GM21529 (cell line): ENCODE data around the gene DTWD1.
"Not testable (repeated sequence)": the region's sequence is repeated elsewhere in the genome, so short reads cannot be mapped to it uniquely, and the experiment has no call there.

Source experiments
- ATAC-seq: cut with Tn5 transposase; IDR thresholded peaks from one replicate; pipeline ENCODE4 v1.9.1; 2021; ENCODE audit not compliant: unreplicated experiment

The DTWD1 gene

DNA sequence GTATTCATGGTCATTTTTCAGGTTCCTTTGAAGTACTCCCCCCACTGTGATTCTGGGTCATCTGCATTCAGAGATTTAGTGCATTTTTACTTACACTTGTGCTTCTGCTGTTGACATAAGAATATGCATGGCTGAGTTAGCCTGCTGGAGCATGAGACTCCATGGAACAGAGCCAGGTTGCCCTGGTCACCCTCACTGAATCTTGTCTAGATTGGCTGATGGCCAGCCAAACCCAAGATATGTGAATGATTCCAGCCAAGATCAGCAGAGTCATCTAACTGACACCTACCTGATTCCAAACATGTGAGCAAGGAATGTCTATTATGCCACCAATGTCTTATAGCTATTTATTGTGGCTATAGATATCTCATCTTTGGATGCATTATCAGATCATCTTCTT lies 25.1 kb downstream of the DTWD1 start:
- no peak for ATAC-seq

DNA sequence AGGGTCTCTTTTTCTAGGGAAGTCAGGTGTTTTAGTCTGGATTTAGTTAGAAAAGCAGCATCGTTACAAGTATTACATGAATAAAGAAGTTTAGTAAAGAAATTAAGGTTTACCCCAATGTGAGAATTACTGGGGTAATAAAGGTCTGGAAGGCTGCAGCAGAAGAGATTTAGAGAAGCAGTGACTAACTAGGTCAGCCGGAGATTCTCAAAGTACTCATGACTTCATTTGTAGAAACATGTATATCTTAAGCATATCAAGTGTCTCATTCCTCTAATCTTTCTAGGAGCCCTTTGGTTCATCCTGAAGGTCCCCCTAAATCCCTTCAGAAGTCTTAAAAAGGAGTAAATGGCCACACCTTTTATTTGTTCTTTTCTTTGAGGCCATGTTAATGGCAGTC lies 26.0 kb downstream of the DTWD1 start:
- ATAC-seq: no peak

GRCh38 chr15:49649987-49650386 lies 29.1 kb downstream of the DTWD1 start:
- ATAC-seq: no peak

DNA sequence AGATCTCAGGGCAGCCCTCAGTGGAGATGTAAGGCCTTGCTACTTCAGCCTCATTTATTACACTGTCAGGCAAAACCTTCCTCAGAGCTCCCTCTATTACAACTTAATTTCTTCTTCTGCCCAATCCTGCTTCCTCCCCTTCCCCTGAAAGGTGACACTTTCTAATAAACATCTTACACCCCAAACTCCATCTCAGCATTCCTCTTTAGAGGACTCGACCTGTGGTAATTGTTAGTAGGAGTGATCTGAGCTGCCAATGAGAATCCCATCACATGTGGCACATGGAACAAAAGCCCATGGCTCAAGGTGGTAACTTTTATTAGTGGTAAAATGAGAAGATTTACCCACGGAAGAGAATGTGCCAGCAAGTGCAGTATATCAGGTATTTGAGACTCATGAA lies 29.8 kb downstream of the DTWD1 start:
- ATAC-seq: no peak

- ATAC-seq: no peak
These were observed 32.1 kb downstream of the DTWD1 start for GRCh38 chr15:49652922-49653321.

DNA sequence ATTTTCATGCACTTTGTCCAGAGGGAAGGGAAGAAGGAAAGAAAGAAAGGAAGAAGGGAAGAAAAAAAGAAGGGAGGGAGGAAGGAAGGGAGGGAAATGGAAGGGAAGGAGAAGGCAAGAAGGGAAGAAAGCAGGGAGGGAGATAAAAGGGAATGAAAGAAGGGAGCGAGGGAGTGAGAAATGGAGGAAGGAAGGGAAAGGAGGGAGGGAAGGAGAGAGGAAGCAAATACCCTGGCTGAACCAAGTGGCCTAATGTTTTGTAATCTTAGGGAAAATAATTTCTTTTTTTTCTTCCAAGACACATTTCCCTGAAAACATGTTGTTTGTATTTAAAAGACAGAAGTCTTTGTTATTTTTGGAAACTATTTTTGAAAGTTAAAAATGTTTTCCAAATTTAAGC lies 35.9 kb downstream of the DTWD1 start:
- no peak for ATAC-seq

- no peak for ATAC-seq
These were observed 43.9 kb downstream of the DTWD1 start for GRCh38 chr15:49664716-49665115.

DNA sequence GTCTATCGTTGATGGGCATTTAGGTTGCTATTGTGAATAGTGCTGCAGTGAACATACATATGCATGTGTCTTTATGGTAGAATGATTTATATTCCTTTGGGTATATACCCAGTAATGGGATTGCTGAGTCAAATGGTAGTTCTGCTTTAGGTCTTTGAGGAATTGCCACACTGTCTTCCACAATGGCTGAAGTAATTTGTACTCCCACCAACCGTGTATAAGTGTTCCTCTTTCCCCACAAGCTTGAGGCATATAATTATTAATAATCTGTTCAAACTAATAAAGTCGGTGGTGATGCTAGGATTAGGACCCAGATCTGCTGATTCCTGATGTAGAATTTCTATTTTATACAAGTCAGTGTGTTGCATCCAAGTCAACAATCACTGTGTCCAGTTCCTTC lies 45.6 kb downstream of the DTWD1 start:
- ATAC-seq: not testable (repeated sequence)

GRCh38 chr15:49669288-49669687 lies 48.4 kb downstream of the DTWD1 start:
- no peak for ATAC-seq

GRCh38 chr15:49673861-49674260 lies 53.0 kb downstream of the DTWD1 start:
- ATAC-seq: no peak

DNA sequence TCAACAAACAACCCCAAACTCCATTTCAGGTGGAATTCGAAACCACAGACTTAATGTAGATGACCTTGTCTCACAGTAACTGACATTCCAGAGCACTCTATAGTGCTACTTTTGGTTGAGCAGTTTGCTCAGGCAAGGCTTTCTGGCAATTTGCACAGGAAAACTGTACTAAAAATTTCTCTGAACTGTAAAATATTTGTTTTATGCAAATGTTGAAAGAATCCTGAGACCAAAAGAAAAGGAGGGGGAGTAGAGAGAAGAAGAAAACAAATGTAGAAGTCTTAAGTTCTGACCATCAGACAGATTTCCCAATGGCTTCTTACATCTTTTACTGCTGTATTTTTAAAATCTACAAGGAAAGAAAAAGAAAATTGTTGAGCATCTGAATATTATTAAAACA lies 53.5 kb downstream of the DTWD1 start:
- no peak for ATAC-seq

- ATAC-seq: no peak
These were observed 54.2 kb downstream of the DTWD1 start for GRCh38 chr15:49675041-49675440.

DNA sequence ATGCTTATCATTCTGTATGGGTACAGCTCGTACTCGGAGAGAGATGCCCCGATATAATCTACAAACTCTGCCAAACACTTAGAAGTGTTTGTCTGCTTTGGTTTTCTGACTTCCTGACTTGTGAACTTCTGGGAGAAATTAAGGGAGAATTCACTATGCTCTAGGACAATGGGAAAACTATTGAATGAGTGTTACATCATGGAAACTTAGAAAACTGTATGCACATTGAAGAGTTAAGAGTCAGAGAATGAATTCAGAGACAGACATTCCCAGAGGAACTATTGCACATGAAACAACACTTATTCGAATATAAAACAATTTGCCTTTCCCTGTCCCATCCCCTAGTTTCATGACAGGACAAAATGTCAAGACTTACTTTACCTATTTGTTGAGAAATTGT lies 57.8 kb downstream of the DTWD1 start:
- no peak for ATAC-seq

- ATAC-seq: no peak
These were observed 65.8 kb downstream of the DTWD1 start for GRCh38 chr15:49686599-49686998.

DNA sequence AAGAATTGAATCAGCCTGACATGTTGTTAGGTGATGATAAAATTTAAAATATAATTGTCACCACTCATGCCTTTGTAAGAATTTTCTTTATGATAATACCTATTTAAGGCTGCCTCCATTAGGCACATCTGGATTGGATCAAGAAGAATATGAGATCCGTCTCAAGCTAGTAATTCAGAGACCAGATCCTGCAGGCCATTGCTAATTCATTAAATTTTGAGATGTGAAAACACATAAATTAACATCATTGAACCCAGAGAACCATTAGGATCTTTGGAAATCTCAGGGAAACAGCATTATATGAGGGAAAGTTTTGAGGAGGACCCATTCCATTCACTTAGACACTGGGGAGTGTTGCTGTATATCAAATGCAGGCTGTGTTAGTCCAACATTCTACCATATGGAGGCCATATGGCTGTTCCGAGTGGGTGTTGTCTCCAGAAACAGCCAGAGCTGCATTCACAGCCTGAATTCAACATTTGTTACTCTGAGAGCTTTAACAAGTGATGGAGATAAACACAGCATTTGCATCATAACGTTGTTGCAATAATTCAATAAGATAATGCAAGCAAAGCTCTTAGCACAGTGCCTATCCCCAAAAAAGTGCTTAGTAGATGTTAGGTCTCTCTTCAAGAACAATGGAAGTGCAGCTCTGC lies 67.4 kb downstream of the DTWD1 start:
- no peak for ATAC-seq

- ATAC-seq: no peak
These were observed 71.8 kb downstream of the DTWD1 start for GRCh38 chr15:49692514-49693090.

DNA sequence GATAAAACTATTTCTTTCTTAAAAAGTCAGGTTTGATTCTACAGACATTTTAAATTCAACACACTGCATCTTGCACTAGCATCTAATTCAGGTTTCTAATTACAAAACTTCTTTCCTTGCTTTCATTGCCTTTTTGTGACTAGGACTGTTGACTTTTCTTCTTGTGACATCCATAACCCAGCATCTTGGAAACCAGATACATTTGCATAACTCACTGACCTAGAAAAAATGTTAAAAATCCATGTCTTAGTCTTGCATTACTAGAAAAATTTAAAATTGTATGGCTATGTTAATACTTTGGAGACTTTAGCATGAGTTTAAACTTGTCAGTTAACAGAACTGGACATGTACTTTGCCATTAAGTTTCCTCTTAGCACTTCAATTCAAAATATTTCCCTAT lies 72.7 kb downstream of the DTWD1 start:
- ATAC-seq: no peak

GRCh38 chr15:49696433-49696832 lies 75.6 kb downstream of the DTWD1 start:
- ATAC-seq: no peak

GRCh38 chr15:49697121-49697520 lies 76.3 kb downstream of the DTWD1 start:
- no peak for ATAC-seq

- ATAC-seq: not testable (repeated sequence)
These were observed 82.1 kb downstream of the DTWD1 start for GRCh38 chr15:49702982-49703381.
